Kidney (tissue), 14 donors: ENCODE data around the gene FBXL20. TPM values are rescaled to one million over a fixed set of nuclear protein-coding genes. Genes with fewer than 3 reads are reported as not detected.
"Not testable (repeated sequence)": the region's sequence is repeated elsewhere in the genome, so short reads cannot be mapped to it uniquely, and the experiment has no call there.

Experiments used
- DNase-seq, 5 donors: peaks; one replicate each; pipeline ENCODE4 v3.0.0-alpha.2; 2013 to 2020
- FAIRE-seq: peaks from 2 replicates; lab custom pipeline; 2012; peaks lifted over from hg19 to GRCh38; lab: Jason Lieb, UNC
- H3K27ac ChIP-seq, 2 donors: one replicate each; pipeline ENCODE4 v1.7.0; 2013; ENCODE audit warnings: low read depth in 2 of 2, low read length in 2 of 2, inconsistent platforms in 1 of 2
- H3K27me3 ChIP-seq: one replicate; pipeline ENCODE4 v1.7.1; 2013; ENCODE audit warnings: low read length, inconsistent platforms; ENCODE audit not compliant: control insufficient read depth, insufficient read depth
- H3K36me3 ChIP-seq, 3 donors: one replicate each; pipeline versions ENCODE4 v1.7.0 to v1.7.1; 2013; ENCODE audit warnings: low read length in 3 of 3, control low read depth in 1 of 3, inconsistent platforms in 1 of 3; ENCODE audit not compliant: insufficient read depth in 3 of 3, control insufficient read depth in 2 of 3
- H3K4me1 ChIP-seq, 3 donors: one replicate each; pipeline versions ENCODE4 v1.7.0 to v1.7.1; 2013; ENCODE audit warnings: low read length in 3 of 3, inconsistent platforms in 1 of 3, low read depth in 1 of 3; ENCODE audit not compliant: control insufficient read depth in 2 of 3, insufficient read depth in 2 of 3
- H3K4me3 ChIP-seq, 3 donors: one replicate each; pipeline versions ENCODE4 v1.7.0 to v1.8.1; 2013; ENCODE audit warnings: low read length in 3 of 3, control low read depth in 1 of 3, inconsistent platforms in 1 of 3
- H3K9ac ChIP-seq, 3 donors: one replicate each; pipeline versions ENCODE4 v1.7.0 to v1.7.1; 2013; ENCODE audit warnings: low read length in 3 of 3, control low read depth in 1 of 3, inconsistent platforms in 1 of 3
- H3K9me3 ChIP-seq, 3 donors: one replicate each; pipeline versions ENCODE4 v1.7.0 to v1.7.1; 2013; ENCODE audit warnings: low read length in 3 of 3, control low read depth in 1 of 3, inconsistent platforms in 1 of 3; ENCODE audit not compliant: control insufficient read depth in 2 of 3, insufficient read depth in 1 of 3
- CTCF ChIP-seq: IDR thresholded peaks from 3 replicates; pipeline ENCODE4 v1.5.1; 2012; ENCODE audit warnings: mild to moderate bottlenecking, moderate library complexity, borderline replicate concordance; ENCODE audit not compliant: insufficient read depth; ENCODE audit errors: extremely low read depth
- intact Hi-C: fragments of 100-400 bp; cut with DNase I; formaldehyde crosslinking; loops from one replicate; pipeline ENCODE4 v1.11.1; 2022
- polyA plus RNA-seq: library from polyadenylated mRNA; stranded (reverse); fragments of 350-450 nt; fragmentation: Illumina TruSeq; extraction: RNeasy Lipid Tissue Mini Kit (QIAGEN cat#74804); gene quantifications from one replicate; pipeline ENCODE4 v1.2.3, GENCODE V29; 2014; ENCODE audit warnings: low read depth, low replicate concordance; ENCODE audit not compliant: insufficient read depth
- total RNA-seq: library from RNA; stranded (reverse); fragmentation: NEBNext Ultra II Directional; extraction: Animal tissue kit (Norgen Biotek cat#: 25700); gene quantifications from one replicate; pipeline ENCODE4 v1.2.1, GENCODE V29; 2021
- donor health status: control.
- donor health status: control.
- donor health status: control.
- donor health status: control.
- donor health status: control.
- donor health status: DM: yes; HTN: yes; CAD: no.
- donor health status: Normal renal cell carcinoma (clear cell type).

FBXL20 gene
- total and polyA plus RNA-seq, 2 donors from 2014 or later: 3.2 to 16.1 TPM

- no peaks in the 10 kb centered on the region for H3K27me3 ChIP-seq
- no peaks in the 10 kb centered on the region for H3K4me1 ChIP-seq
- H3K27ac ChIP-seq: no peak overlapping the region
- FAIRE-seq: no peak
- no peak overlapping the region for H3K4me3 ChIP-seq
- H3K9ac ChIP-seq: no peak overlapping the region
- no peaks in the 10 kb centered on the region for H3K36me3 ChIP-seq
- TF ChIP-seq CTCF: no peak
- DNase-seq: no peak
- intact Hi-C loops: no loop called here
- H3K9me3 ChIP-seq: no peaks in the 10 kb centered on the region
Observed at GRCh38 chr17:39352511-39352910, 48.9 kb downstream of the FBXL20 start.

- DNase-seq (no peak), FAIRE-seq (peak; percentile 39)
- no peaks in the 10 kb centered on the region for H3K27me3 ChIP-seq
- no peaks in the 10 kb centered on the region for H3K36me3 ChIP-seq
- no peak overlapping the region for H3K4me3 ChIP-seq
- no peak for TF ChIP-seq CTCF
- no peak overlapping the region for H3K9ac ChIP-seq
- no peak overlapping the region for H3K27ac ChIP-seq
- no peaks in the 10 kb centered on the region for H3K9me3 ChIP-seq
- H3K4me1 ChIP-seq: no peaks in the 10 kb centered on the region
- intact Hi-C loops: no loop called here
Observed at GRCh38 chr17:39351508-39351907, 49.9 kb downstream of the FBXL20 start.

- TF ChIP-seq CTCF: no peak
- Histone ChIP-seq H3K4me3 (no peak overlapping the region), H3K9me3 (no peaks in the 10 kb centered on the region), H3K27ac (no peak overlapping the region), H3K4me1 (no peaks in the 10 kb centered on the region), H3K36me3 (no peaks in the 10 kb centered on the region), H3K27me3 (no peaks in the 10 kb centered on the region), H3K9ac (no peak overlapping the region)
- DNase-seq (no peak), FAIRE-seq (no peak)
- intact Hi-C loops: no loop called here
Observed at GRCh38 chr17:39349246-39349645, 52.2 kb downstream of the FBXL20 start.

- H3K4me3 ChIP-seq, H3K9me3 ChIP-seq, H3K27me3 ChIP-seq, H3K9ac ChIP-seq, intact Hi-C loops, DNase-seq, FAIRE-seq, H3K27ac ChIP-seq, H3K4me1 ChIP-seq, H3K36me3 ChIP-seq: not testable (repeated sequence)
Observed at GRCh38 chr17:39346863-39347262, 54.6 kb downstream of the FBXL20 start.
